Measurements from ENCODE around the gene ZNF750.

Gene ZNF750

GRCh38 chr17:82810644-82811430, 29.0 kb downstream of the ZNF750 start:
- DNase-seq, result no peak

- DNase-seq, result no peak
Observed at GRCh38 chr17:82808921-82809905, 30.6 kb downstream of the ZNF750 start.

- no peak for DNase-seq
Observed at GRCh38 chr17:82808006-82808405, 31.8 kb downstream of the ZNF750 start.

GRCh38 chr17:82807562-82807961, 32.3 kb downstream of the ZNF750 start:
- DNase-seq, result no peak

GRCh38 chr17:82807101-82807500, 32.7 kb downstream of the ZNF750 start:
- DNase-seq, result no peak

- no peak for DNase-seq
Observed at GRCh38 chr17:82806645-82807044, 33.2 kb downstream of the ZNF750 start.

- DNase-seq, result no peak
Observed at GRCh38 chr17:82805823-82806222, 34.0 kb downstream of the ZNF750 start.

- no peak for DNase-seq
Observed at GRCh38 chr17:82805254-82805653, 34.6 kb downstream of the ZNF750 start.

GRCh38 chr17:82804442-82805191, 35.2 kb downstream of the ZNF750 start:
- DNase-seq, result no peak

- DNase-seq, result no peak
Observed at GRCh38 chr17:82803606-82804005, 36.2 kb downstream of the ZNF750 start.

GRCh38 chr17:82803185-82803584, 36.6 kb downstream of the ZNF750 start:
- DNase-seq, result no peak

- DNase-seq, result no peak
Observed at GRCh38 chr17:82802075-82802780, 37.6 kb downstream of the ZNF750 start.

GRCh38 chr17:82801377-82801970, 38.3 kb downstream of the ZNF750 start:
- DNase-seq, result no peak

- DNase-seq, result no peak
Observed at GRCh38 chr17:82800885-82801284, 38.9 kb downstream of the ZNF750 start.

- no peak for DNase-seq
Observed at GRCh38 chr17:82799591-82799990, 40.2 kb downstream of the ZNF750 start.

GRCh38 chr17:82798752-82799151, 41.1 kb downstream of the ZNF750 start:
- DNase-seq, result no peak

GRCh38 chr17:82797061-82797460, 42.8 kb downstream of the ZNF750 start:
- DNase-seq, result no peak

GRCh38 chr17:82795615-82796014, 44.2 kb downstream of the ZNF750 start:
- no peak for DNase-seq

- DNase-seq, result no peak
Observed at GRCh38 chr17:82794781-82795482, 44.9 kb downstream of the ZNF750 start.

- DNase-seq, result no peak
Observed at GRCh38 chr17:82793974-82794630, 45.7 kb downstream of the ZNF750 start.

- DNase-seq, result no peak
Observed at GRCh38 chr17:82791532-82791931, 48.3 kb downstream of the ZNF750 start.
